CD4-positive, alpha-beta T cell treated with Interleukin-4 for 1 hour (primary cell): Measurements from ENCODE around the gene PRAMEF9.
"Not testable (repeated sequence)": the region's sequence is repeated elsewhere in the genome, so short reads cannot be mapped to it uniquely, and the experiment has no call there.

Experiments used
- DNase-seq, 2 donors: peaks; one replicate each; pipeline ENCODE4 v3.0.0-alpha.2; 2020 to 2022

Gene PRAMEF9

GRCh38 chr1:13171548-13171947 is at the start of gene PRAMEF9:
TSS of gene PRAMEF9 (plus strand) at chr1:13171848. CDS start at chr1:13175281, 3,433 bp downstream.
- DNase-seq, result not testable (repeated sequence)

GRCh38 chr1:13155909-13156308 is 15.7 kb upstream of the PRAMEF9 start, which contains the start of gene PRAMEF26:
TSS of gene PRAMEF26 (minus strand) at chr1:13156009. CDS start at chr1:13153095, 2,914 bp downstream.
- DNase-seq, result not testable (repeated sequence)

DNA sequence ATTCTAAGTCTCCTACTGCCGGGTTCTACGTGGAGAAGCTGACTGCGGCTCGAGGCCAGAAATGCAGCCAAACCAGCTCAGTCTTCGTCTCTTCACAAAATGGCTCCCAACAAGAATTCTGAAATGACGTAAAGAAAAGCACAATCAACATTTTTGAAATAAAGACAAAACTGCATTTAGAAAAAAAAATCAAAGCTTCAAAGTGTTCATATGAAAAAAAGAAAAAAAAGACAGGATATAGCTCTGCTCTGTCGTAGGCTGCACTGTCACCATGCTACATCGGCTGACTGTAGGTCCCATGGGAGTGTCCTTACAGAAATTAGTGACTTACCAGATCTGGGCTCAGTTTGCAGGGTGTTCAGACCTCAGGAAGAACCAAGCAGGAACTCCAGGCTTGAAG is 6.1 kb upstream of the PRAMEF9 start, which contains the start of gene HNRNPCL4:
HNRNPCL4 (minus strand) TSS at position 101 of the 400 bp plus-strand sequence. CDS start 164 bp downstream, outside the sequence.
- DNase-seq, result not testable (repeated sequence)

- not testable (repeated sequence) for DNase-seq
Observed at GRCh38 chr1:13201309-13201708, 29.7 kb downstream of the PRAMEF9 start, which contains the start of gene PRAMEF13. TSS of gene PRAMEF13 (minus strand) at chr1:13201409. CDS start at chr1:13199589, 1,820 bp downstream.

DNA sequence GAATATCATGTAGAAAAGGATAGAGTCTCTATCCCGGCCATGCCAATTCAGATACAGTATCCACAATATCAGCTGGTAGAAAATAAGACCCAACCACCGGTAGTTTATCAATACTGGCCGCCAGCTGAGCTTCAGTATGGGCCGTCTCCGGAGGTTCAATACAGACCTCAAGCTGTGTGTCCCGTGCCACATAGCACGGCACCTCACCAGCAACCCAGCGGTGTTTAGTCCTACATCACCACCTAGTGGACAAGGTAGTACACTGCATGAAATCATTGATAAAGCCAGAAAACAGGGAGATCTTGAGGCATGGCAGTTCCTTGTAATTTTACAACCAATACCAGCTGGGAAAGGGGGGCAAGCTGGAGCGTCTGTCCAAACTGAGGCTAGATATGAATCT is 37.1 kb downstream of the PRAMEF9 start:
- DNase-seq, result not testable (repeated sequence)

DNA sequence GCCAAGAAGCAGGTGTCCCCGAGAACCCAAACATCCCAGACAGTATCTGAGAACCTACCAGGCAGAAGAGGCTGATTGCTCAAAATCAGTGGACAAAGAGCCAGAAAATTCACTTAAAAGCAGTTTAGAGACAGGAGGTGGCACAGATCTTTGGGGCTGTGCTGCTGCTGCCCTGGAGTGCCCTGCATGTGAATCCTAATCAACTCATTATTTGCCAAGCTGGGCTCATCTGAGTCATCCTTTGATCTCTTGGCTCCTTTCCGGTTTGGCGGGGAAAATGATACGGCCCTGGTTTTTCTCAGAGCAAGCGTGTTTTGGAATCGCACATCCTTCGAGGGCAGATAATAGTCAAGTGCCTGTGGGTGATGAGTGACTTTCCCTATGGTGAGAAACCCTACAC is 45.0 kb downstream of the PRAMEF9 start:
- DNase-seq, result not testable (repeated sequence)

GRCh38 chr1:13219203-13219602 is 47.6 kb downstream of the PRAMEF9 start:
- not testable (repeated sequence) for DNase-seq

DNA sequence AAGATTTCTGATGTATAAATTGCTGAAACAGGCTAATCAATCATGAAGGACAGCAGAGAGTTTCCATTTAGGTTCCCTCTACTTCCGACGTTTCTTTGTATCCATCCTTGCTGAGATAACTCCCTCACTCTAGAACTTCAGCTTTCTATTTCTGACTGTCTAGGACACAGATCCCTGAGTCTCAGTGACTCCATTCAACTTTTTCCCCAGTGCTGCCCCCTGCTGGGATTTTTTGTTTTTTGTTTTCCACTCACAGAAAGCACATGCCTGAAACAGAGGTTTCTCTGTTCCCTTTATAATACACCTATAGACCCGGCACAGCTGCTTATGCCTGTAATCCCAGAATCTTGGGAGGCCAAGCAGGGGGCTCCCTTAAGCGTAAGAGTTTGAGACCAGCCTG is 51.1 kb downstream of the PRAMEF9 start:
- not testable (repeated sequence) for DNase-seq

DNA sequence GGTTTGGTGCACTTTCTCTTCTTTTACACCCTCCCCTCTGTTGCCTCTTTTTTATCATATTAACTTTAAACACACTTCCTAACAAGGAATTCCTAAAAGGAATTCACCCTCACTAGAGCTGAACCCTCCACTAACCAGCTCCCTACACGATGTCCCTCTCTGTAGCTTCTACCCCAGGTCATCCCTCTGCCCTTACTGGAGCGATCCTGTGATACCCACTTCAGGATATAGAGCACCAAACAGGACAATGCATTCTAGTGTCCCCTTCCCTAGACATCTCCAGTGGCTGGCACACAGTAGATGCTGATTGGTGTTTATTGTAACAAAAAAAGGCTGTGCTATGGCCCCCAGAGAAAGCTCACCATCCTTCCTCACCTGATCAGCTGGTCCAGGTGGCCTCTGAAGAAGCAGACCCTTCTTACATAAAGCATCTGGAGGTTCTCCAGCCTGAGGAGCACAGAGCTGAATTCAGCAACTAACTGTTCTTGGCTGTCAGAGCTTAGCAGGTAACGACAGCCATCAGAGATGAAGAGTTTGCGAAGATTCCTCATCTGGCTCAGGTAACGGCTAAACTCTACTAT is 52.9 kb downstream of the PRAMEF9 start:
- DNase-seq, result no peak

DNA sequence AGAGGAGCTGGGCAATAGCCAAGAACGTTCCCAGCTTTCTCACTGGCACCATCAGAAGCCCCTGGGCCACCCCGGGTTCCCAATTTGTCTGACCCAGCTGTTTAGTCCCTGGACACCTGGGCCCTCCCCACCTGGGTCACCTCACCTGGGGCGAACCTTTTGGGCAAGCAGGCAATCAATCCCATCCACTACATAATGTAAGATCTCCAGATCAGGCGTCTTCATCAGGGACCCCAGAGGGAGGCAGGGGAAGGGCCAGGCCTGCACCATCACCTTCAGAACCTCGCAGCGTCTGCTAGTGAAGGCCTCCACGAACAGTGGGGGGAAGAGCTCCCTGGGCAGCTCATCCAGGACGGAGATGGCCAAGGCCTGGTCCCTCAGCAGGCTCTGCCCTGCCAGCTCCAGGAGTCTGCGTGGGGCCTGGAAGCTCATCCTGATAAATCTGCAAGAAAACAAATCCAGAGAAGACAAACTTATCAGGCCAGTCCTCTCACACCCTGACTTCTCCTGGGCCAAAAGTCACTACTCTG is 54.1 kb downstream of the PRAMEF9 start, which contains the start of gene PRAMEF18:
PRAMEF18 (minus strand) TSS at position 480 of the 530 bp plus-strand sequence; CDS start at position 432, 48 bp downstream.
- DNase-seq, result not testable (repeated sequence)

- DNase-seq, result not testable (repeated sequence)
Observed at GRCh38 chr1:13227271-13228055, 55.8 kb downstream of the PRAMEF9 start.

DNA sequence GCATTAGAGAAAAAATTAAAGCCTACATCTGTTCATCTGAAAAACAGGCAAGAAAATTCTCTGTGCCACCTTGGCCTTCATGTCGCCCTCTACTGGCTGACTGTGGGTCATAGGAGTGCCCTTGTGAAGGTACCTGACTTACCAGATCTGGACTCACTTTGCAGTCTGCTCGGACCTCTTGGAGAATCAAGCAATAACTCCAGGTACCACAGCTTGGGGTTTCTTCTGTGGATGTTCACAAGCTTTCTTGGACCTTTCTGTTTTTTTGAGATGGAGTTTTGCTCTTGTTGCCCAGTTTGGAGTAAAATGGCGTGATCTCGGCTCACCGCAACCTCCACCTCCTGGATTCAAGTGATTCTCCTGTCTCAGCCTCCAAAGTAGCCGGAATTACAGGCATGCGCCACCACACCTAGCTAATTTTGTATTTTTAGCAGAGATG is 56.7 kb downstream of the PRAMEF9 start:
- peak in 1 of 2 donors; percentile 22 for DNase-seq
